ENCODE results near the gene DIP2C.

The DIP2C gene

DNA sequence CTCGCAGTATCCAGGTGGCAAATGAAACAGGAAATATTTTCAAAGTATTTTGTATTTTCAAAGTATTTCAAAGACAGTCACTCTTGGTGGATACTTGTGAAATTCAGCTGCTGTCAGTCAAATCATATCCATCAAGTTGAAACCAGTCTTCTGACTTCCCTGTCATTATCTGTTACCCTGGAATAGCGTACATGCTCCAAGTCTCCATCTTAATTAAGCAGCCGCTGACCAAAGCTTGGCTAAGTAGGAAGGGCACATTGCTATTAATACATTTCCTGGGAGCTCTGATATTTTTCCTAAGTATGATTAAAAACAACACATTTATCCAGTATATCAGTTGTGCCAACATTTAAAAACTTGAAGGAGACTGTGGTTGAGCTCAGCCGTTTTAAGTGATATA is 442.0 kb downstream of the DIP2C start:
- DNase-seq, result no peak

GRCh38 chr10:246431-246830 is 443.0 kb downstream of the DIP2C start:
- no peak for DNase-seq

DNA sequence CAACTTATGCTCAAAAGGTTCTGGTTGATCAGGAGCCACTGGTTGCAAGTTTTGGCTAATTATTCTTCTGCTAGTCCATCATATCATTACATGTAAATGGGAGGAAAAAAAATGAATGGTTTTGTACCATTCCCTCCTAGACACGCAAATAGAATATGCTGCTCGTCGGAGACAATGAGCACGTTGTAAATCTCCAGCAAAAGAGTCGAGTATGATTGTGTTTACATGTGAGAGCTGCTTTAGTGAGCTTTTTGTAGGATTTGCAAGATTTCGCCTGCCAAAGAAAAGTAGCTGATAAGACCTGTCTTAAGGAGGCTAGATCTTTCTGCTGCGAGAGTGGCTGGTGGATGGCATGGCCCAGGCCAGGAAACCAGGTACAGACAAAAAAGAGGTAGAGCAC is 445.2 kb downstream of the DIP2C start:
- DNase-seq, result no peak

- DNase-seq, result no peak
Measured at GRCh38 chr10:241966-242643, 447.4 kb downstream of the DIP2C start.

DNA sequence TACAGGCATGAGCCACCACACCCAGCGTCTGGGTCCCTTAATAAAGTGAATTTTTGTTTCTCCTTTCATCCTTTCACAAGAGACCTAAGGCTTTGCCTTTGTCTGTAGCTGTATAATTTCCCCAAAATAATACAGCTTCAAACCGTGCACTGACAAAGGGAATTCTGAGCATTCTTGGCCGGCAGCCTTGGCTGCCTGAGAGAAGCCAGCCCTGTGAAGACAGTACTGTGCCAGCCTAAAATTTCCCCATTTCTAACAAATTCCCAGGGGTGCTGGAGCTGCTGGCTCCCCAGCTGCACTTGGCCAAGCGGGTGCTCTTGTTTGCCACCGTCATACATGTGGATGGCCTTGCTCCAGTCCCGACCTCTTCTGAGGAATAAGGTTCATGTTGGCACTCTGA is 448.0 kb downstream of the DIP2C start:
- DNase-seq, result no peak

DNA sequence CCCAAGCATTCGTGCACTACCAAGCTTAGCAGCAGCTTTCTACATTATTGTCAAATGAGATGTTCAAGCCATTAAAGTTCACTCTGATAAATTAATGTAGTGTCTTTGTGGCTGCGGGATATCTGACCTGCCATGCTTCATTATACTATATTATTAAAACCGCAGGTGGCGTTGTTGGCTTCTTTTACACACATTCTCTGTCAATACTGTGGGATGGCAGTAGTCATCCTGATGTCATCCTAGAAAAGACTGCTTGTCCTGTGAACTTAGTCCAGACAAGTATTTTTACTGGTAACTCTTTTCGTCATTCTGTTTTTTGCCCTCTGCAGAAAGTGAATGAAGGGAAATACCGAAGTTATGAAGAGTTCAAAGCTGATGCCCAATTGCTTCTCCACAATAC is 450.4 kb downstream of the DIP2C start:
- DNase-seq, result no peak

DNA sequence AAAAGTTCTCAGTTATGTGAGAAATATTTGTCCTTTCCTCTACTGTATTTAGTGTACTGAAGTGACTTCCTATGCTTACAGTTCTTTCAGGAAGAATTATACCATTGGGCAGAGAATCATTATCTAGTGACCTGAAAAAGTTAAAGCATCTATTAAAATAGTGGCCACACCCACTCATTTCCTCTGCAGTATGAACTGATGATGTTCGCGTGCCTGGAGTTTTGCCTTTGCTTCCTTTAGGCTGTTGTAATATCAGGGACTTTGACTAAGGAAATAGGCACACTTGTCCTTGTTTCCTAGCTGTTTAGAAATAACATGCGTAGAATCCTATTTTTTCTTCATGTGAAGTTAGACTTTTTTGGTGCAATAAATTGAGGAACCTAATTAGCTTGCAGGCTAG is 453.6 kb downstream of the DIP2C start:
- DNase-seq, result no peak

- no peak for DNase-seq
Measured at GRCh38 chr10:234708-235406, 454.6 kb downstream of the DIP2C start.

DNA sequence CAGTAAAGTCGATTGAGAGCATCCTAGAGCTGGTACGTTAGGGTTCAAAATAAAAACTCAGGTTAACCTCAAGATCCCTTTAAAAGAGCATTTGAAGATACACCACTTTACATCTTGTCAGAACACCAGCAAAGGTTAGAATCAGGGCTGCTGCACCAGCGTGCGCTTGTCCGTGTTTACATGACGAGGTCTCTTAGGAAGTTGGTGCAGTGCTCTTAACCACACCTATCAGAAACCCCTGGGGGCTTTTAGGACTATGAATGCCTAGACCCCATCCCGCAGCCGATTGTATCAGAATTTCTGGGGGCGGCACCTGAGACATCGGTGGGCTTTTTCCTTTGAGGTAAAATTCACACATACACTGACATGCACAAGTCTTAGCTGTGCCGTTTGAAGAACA is 456.6 kb downstream of the DIP2C start:
- no peak for DNase-seq

GRCh38 chr10:232061-232460 is 457.4 kb downstream of the DIP2C start:
- no peak for DNase-seq

- DNase-seq, result no peak
Measured at GRCh38 chr10:230758-231157, 458.7 kb downstream of the DIP2C start.

DNA sequence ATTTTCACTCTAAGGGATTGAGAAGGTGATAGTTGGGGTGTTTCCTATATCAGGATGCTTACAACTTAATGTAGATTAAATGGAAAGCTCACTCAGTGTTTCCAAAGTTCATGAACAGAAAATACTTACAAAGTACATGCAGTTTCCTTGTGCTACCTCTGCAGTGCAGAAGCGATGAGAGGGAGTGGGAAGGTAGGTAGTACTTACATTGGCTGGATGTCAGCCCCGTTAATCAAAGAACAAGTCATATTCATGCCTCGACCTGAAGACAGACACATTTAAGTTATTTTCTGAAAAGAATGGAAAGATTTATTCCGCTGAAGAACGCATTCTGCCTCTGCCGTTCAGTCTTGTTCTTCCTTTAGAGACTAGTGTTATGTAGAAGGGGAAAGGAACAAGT is 461.1 kb downstream of the DIP2C start:
- no peak for DNase-seq

GRCh38 chr10:227014-227413 is 462.5 kb downstream of the DIP2C start:
- no peak for DNase-seq

- DNase-seq, result no peak
Measured at GRCh38 chr10:226018-226417, 463.4 kb downstream of the DIP2C start.

DNA sequence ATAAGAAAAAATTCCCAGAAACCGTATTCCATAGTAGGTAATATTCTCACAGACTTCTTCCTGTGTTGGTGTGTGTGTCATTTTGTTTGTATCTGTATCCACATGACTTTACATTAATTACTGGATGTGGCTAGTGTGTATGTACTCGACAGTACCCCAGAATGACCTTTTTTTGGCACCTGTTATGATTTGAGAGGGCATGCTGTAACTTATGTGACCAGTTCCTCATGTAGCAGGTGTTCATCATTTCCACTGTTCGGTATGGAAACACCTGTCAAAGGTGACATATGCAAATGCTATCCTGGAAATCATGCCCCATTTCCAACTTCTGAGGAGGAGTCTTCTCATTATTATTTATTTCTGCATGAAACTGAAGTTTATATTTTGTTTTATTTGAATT is 464.9 kb downstream of the DIP2C start:
- DNase-seq, result no peak
